NCI-H526 treated with DMSO at 0.1 percent for 48 hours (cell line): Measurements from ENCODE around the gene ZCCHC24.

Experiments
- DNase-seq: peaks from one replicate; lab custom pipeline; 2025; lab: John Stamatoyannopoulos, UW

The ZCCHC24 gene

GRCh38 chr10:79397575-79398303 lies 47.7 kb downstream of the ZCCHC24 start:
- DNase-seq = no peak

- no peak for DNase-seq
Observed at GRCh38 chr10:79397051-79397450, 48.4 kb downstream of the ZCCHC24 start.

- DNase-seq = no peak
Observed at GRCh38 chr10:79396520-79396919, 48.9 kb downstream of the ZCCHC24 start.

- no peak for DNase-seq
Observed at GRCh38 chr10:79394664-79395063, 50.8 kb downstream of the ZCCHC24 start.

DNA sequence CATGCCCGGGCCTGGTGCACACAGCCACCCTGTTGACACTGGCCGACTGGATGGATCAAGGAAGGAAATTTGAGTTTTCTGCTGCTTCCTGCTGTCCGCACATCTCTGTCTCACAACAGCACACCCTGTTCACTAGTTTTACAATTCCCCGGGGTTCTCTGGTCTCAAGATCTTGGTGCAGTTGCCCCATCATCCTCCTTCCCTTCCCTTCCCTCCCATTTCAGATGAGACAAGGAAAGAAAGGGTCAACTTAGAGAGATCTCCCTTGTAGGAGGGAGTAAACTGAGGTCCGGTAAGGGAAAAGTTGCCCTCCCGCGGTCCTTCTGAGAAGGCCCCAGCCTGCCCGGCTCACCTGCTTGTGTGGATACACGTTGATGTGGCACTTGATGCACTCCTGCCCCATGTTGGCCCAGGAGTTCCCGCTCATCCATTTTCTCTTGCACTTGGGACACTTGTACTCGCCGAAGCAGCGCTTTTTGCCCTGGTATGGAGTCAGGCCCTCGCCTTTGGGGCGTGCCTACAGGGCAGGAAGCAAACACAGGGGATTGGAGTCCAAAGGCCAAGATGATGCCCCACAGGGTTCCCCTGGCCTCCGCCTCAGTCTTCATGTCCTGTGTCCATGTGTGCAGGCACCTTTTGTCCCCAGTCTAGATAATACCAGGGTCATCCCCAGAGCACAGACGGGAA lies 51.4 kb downstream of the ZCCHC24 start:
- DNase-seq = no peak

DNA sequence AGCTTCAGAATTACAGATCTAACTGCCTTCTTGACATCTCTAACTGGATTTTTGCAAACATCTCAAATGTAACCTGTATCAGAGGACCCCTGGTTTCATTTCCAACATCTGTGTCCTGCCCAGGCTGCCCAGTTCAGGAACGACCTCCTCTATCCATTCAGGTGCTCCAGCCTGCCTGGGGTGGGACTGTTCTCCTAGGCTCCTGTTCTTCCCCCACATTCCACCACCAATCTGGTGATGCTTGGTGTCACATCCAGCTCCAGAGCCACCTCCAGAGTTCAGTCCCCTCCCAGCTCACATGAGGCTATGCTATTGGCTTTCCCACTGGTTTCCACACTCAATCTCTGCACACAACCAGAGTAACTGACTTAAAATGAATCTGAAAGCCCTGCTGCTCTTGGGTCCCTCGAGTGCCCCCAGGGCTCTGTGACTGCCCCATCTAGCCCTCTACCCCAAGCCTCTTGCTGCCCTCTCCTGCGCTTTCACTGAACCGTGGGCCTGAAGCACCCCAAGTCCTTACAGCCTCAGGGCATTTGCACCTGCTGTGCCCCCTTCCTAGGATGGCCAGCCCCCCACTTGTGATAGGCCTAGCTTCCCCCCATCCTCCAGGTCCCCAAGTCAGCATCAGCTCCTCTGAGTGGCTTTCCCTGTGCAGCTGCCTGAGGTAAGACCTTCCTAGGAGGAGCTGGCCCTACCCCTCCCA lies 52.1 kb downstream of the ZCCHC24 start:
- no peak for DNase-seq

DNA sequence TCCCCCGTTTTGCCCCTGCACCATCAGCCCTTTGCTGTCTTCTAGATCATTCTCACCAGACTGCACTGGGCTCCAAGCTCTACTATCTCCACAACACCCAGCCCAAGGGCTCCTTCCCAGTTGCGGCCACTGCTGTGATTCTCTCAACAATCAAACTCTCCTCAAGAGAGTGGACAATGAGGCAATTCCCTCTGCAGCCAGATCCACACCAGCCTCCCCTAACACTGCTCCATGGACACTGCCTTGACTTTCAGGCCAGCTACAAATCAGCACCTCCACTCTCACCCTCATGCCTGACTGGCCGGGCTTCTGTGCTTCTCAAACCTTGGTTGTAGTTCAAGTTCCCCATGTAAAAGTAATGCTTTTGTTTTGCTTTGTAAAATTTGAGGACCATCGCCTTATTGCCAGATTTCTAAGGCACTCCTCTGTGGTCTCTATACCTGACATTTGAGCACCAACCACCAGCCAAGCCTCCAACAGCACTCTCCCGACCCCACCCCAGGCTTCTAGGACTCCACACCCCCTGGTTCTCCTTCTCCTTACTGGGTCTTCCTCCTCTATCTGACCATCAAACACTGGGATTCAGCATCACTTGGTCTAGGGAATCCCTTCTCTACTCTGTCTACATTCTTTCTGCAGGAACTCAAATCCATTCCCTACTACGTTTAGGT lies 52.8 kb downstream of the ZCCHC24 start:
- DNase-seq = no peak

- no peak for DNase-seq
Observed at GRCh38 chr10:79392020-79392398, 53.4 kb downstream of the ZCCHC24 start.

- DNase-seq = no peak
Observed at GRCh38 chr10:79391231-79392019, 54.0 kb downstream of the ZCCHC24 start.

DNA sequence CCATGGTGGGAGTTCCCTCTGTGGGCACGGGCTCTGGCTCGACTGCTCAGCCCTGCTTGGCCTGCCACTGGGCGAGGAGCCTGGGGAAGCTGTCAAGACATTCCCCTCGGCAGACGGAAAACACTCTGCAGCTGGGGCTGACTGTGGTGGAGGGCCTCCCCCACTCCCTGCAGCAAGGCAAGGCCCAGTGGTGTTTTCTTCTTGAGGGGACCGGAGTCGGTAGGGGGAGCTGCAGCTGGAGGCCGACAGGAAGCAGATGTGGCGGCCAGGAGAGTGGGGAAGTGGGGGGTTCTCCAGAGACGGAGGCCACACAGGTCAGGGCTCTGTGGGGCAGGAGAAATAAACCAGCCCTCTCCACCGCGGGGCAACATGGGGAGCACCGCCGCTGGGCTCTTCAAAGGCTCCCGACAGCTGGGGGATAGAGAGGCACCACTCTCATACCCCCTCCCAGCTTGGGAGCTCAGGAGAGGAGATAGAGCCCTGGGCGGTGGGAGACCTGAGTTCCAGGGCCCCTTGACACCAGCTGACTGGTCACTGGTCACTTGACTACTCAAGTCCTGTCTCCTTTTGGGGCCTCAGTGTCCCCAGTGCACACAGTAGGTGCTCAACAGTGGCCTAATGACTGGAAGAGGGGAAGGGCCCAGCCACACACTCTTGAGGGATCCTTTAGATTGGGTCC lies 54.7 kb downstream of the ZCCHC24 start:
- no peak for DNase-seq

DNA sequence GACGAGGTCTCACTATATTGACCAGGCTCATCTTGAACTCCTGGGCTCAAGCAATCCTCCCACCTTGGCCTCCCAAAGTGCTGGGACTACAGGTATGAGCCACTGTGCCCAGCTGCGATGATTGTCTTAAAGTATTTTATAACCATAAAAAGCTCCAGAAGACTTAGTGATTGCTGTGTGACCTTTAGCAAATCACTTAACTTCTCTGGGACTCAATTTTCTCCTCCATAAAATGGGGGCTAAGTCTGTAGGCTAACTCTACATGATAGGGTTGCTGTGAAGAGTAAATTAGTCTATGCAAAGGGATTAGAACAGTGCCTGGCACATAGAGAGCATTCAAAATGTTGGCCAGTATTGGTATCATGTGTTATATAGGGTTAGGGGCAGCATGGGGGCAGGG lies 55.4 kb downstream of the ZCCHC24 start:
- DNase-seq = no peak

GRCh38 chr10:79387974-79388850 lies 57.2 kb downstream of the ZCCHC24 start:
- no peak for DNase-seq

- no peak for DNase-seq
Observed at GRCh38 chr10:79387466-79387973, 57.9 kb downstream of the ZCCHC24 start.

GRCh38 chr10:79386637-79387465 lies 58.6 kb downstream of the ZCCHC24 start:
- DNase-seq = no peak

- DNase-seq = no peak
Observed at GRCh38 chr10:79385804-79386531, 59.5 kb downstream of the ZCCHC24 start.

GRCh38 chr10:79385392-79385795 lies 60.0 kb downstream of the ZCCHC24 start:
- no peak for DNase-seq

DNA sequence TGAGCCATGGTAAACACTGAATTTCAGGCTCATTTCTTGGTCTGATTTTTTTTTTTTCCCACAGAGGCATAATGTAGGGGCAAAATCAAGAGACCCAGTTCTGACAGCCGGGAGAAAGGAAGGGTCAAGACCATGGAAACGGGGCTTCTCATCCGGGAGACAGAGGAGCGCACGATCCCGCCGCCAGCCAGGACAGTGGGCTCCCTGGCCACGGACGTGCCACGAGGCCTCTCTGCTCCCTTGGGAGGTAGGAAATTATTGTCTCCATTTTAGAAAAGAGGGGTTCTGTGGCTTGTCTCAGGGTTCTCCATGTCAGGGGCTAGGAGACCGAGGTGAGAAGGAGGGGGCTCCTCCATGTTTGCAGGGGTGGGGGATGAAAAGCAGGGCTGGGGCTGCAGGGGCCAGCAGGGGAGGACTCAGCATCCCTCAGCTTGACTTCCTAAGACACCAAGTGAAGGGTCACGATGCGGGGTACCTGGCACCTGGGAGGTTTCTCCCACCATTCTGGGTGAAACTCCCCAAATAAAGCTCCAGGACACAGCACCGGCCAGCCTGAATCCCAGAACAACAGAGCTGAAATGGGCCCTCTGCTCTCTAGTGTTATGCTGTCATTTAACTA lies 60.5 kb downstream of the ZCCHC24 start:
- no peak for DNase-seq
